ELF-1 (cell line): ENCODE data around the gene ASMT.
"Not testable (repeated sequence)": the region's sequence is repeated elsewhere in the genome, so short reads cannot be mapped to it uniquely, and the experiment has no call there.

Experiments
- DNase-seq: peaks from one replicate; pipeline ENCODE4 v3.0.0-alpha.2; 2016; ENCODE audit warnings: low read depth, low spot score

ASMT gene

DNA sequence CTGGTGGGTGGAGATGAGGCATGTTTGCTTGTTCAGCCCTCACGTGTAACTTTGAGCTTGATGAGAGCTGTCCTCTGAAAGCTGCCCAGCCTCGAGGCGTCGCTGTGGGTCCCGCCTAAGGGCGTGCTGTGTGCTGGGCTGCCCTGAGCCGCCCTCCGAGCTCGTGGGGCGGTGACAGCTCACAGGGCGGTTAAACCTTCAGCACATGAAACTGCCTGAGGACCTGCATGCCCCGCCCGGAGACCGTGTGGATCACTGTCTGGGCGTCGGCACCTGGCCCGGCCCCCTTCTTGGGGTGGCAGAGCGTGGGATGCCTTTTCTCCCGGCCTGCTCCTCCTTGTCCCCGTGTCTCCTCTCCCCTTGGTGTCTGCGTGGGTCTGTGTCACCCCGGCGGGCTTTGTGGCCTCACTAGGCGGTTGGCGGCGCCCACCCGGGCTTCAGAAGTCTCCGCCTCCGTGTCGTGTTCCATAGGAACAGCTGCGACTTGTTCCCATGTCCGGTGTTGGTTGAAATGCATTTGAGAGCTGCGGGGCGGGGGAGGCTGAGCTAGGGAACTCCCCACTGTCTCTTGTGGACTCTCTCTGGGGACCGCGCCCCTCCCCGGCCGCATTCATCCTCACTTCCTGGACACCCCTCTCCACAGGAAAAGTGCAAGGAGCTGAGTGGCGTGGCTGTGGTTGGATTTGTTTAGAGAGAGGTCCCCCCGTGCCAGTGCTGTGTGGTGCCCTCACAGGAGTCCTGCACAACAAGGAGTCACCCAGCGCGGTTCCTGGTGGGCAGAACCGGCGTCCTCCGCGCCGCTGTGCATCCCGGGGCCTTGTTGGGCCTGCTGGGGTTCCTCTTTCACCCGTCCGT is 16.6 kb upstream of the ASMT start:
- DNase-seq: peak; percentile 13

DNA sequence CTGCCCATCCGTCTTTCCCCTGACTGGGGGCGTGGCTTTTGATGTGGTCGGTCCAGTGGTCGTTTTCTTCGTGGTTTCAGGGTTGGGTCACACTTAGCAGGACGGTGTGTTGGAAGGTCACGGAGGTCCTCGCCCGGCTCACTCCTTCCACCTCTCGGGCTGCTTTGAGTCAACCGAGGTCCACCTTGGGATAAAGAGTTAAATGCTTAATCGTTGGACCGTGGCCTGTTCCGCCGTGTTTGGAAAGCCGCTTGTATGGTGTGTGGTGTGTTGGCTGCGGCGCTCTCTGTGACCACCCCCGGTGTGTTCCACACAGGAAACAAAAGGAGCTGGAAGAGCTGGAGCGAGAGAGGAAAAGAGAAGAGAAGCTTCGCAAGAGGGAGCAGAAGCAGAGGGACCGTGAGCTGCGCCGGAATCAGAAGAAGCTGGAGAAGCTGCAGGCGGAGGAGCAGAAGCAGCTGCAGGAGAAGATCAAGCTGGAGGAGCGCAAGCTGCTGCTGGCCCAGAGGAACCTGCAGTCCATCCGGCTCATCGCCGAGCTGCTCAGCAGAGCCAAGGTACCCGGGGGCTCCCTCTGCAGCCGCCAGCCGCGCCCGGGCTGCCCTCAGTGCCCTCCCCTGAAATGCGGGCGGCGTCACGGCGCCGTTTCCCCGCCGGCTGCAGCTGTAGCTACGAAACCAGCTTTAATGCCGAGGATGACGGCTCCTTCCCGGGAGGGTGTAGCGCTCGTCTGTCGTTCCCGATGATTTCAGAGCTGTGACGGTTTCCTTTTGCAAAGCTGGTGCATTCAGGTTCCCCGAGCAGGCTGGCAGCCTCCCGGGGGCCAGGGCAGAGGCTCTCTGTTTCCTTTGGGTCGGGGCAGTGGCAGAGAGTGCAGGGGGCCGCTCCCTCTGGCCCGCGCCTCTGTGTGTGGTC is 15.7 kb upstream of the ASMT start:
- DNase-seq: peak; percentile 0

DNA sequence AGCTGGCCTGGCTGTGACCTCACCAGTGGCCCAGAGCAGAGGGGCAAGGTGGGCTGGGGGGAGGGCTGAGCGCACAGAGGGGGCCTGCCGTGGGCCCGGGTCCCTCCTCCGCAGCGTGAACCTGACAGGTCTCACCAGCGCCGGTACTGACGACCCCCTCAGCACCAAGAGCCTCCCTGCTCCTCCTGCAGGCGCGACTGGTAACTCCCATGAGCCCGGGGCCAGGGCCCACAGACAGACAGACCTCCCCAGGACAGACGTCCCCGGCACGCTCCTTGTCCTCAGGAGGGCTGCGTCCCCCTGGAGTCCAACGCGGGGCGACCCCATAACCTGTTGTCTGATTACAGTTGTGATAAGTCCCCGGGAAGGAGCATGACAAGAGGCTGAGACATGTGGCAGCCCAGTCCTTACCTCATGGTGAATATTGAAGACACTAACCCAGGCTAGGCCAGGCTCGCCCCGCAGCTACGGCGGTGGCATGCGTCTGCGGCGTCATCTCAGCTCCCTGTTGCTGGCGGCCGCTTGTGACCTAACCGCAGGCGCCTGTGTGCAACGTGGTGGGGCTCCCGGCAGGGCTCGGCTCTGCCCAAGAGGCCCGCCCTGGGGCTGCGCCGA is 15.0 kb upstream of the ASMT start:
- peak; percentile 5 for DNase-seq

- no peak for DNase-seq
Observed at GRCh38 chrX:1600406-1601050, 14.3 kb upstream of the ASMT start.

- DNase-seq: no peak
Observed at GRCh38 chrX:1601051-1601767, 13.7 kb upstream of the ASMT start.

DNA sequence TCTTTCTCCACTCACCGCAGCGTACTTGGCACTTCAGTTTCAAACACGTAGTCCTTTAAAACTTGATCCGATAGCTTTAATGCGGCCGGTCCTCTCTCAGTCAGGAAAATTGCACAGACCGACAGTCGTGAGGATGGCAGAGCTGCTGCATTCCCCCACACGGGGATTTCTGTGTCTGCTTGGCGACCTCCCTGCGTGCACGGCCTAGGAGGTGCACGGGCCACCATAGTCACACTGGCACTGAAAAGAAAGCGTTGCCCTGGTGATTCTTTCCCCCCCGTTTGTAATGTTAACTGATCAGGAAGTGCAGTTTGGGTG is 13.1 kb upstream of the ASMT start:
- peak; percentile 1 for DNase-seq

GRCh38 chrX:1602299-1602698 is 12.6 kb upstream of the ASMT start:
- DNase-seq: no peak

DNA sequence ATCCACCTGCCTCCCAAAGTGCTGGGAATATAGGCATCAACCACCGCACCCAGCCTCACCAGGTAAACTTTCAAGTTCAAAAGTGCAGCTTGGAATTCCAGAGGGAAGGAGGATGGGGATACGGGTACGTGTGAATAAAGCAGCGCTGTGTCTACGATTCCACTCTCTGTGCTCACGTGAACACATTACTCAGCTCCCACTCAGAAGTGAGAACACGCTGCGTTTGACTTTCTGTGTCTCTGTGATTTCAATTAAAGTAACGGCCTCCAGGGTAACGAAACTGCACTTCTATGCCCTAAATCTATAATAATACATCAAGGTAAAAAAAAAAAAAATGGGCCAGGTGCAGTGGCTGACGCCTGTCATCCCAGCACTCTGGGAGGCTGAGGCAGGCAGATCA is 8.4 kb upstream of the ASMT start:
- DNase-seq: no peak

GRCh38 chrX:1609311-1609710 is 5.5 kb upstream of the ASMT start:
- peak; percentile 55 for DNase-seq

GRCh38 chrX:1609762-1610161 is 5.1 kb upstream of the ASMT start:
- DNase-seq: peak; percentile 51

GRCh38 chrX:1610166-1610565 is 4.7 kb upstream of the ASMT start:
- no peak for DNase-seq

DNA sequence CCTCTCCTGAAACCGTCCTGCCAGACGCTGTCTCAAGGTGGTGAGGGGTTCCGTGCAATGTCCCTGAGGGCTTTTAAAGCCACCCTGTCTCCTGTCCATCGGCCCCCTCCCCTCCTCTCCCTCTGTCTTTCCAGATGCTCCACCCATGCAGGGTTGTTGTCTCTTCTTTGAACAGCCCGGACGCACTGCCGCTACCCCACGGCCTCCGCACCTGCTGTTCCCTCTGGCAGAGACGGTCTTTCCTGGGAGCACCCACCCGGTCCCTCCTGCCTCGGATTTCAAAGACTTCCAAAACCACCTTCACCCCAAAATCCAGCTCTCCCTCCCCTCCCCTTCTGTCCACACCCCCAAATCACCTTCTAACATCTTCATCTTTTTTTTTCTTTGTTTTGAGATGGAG is 4.1 kb upstream of the ASMT start:
- DNase-seq: no peak

GRCh38 chrX:1612641-1613286 is 2.1 kb upstream of the ASMT start:
- no peak for DNase-seq

DNA sequence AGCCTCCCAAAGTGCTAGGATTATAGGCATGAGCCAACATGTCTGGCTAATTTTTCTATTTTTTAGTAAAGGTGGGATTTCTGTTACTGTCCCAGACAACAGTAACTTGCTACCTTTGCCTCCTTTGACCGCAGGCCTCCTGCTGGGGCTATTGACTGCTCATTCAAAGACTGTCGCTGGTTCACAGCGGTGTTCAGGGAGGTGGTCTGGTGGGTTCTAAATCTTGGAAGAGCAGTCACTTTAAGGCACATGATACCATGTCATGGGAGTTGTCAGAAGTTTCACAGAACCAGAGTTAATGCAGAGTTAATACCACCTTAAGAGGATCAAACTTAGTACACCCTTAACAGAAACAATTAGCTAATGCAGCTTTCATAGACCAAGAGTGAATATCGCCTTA is 3.8 kb downstream of the ASMT start:
- DNase-seq: peak; percentile 73

GRCh38 chrX:1623691-1624090 is 8.8 kb downstream of the ASMT start:
- no peak for DNase-seq

DNA sequence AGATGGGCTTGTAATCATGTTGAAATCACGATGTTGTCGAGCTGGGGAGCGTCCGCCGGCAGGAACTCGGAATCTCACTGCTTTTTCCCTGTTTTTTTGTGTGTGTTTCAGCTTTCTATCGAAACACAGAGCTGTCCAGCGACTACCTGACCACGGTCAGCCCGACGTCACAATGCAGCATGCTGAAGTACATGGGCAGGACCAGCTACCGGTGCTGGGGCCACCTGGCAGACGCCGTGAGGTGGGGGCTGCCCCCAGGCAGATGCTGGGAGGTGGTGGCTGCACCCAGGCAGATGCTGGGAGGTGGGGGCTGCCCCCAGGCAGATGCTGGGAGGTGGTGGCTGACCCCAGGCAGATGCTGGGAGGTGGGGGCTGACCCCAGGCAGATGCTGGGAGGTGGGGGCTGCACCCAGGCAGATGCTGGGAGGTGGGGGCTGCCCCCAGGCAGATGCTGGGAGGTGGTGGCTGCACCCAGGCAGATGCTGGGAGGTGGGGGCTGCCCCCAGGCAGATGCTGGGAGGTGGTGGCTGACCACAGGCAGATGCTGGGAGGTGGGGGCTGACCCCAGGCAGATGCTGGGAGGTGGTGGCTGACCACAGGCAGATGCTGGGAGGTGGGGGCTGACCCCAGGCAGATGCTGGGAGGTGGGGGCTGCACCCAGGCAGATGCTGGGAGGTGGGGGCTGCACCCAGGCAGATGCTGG is 9.4 kb downstream of the ASMT start:
- not testable (repeated sequence) for DNase-seq

GRCh38 chrX:1624861-1625215 is 10.0 kb downstream of the ASMT start:
- not testable (repeated sequence) for DNase-seq

- DNase-seq: no peak
Observed at GRCh38 chrX:1629244-1629643, 14.4 kb downstream of the ASMT start.

DNA sequence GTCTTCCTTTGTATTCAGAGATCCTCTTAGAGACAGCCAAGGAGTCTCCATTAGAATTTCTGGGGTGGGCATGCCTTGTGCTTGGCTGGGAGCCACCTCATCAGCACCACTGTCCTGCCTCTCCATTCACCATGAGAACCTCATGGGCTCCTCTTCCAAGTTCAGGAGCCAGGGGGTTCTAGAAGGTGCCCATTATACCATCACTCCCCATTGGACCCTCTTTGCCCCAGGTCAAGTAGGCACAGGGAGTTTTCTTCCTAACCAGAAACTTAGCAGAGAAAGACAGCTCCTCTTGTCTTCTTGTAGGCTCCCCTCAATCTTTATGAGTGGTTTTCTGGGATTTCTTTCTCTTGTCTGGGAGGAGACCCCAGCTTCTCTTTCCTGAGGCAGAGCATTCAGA is 31.1 kb downstream of the ASMT start:
- no peak for DNase-seq

- peak; percentile 89 for DNase-seq
Observed at GRCh38 chrX:1649621-1650020, 34.8 kb downstream of the ASMT start.
